WERI-Rb-1 (cell line): ENCODE data around the gene C16orf96.

ENCODE experiments used
- DNase-seq: peaks from one replicate; pipeline ENCODE4 v3.0.0-alpha.2; 2020
- H3K27ac ChIP-seq: fragments of 250-450 bp; sonication (Bioruptor Pico); 2 replicates; pipeline ENCODE4 v1.5.1; 2020; ENCODE audit warnings: mild to moderate bottlenecking, moderate library complexity
- H3K27me3 ChIP-seq: fragments of 250-450 bp; sonication (Bioruptor Pico); 2 replicates; pipeline ENCODE4 v1.5.1; 2021; ENCODE audit warnings: mild to moderate bottlenecking, low read depth, moderate library complexity; ENCODE audit not compliant: insufficient read depth, severe bottlenecking
- H3K36me3 ChIP-seq: fragments of 250-450 bp; sonication (Bioruptor Pico); 2 replicates; pipeline ENCODE4 v1.5.1; 2020; ENCODE audit warnings: mild to moderate bottlenecking, moderate library complexity
- H3K4me3 ChIP-seq: 2 replicates; pipeline ENCODE4 v1.5.1; 2011; ENCODE audit warnings: low read depth, mild to moderate bottlenecking, control low read depth, low read length
- H3K9me3 ChIP-seq: fragments of 250-450 bp; sonication (Bioruptor Pico); 2 replicates; pipeline ENCODE4 v1.5.1; 2021; ENCODE audit warnings: mild to moderate bottlenecking, moderate library complexity; ENCODE audit not compliant: severe bottlenecking
- CTCF ChIP-seq: IDR thresholded peaks from 2 replicates; pipeline ENCODE4 v1.5.1; 2011; ENCODE audit warnings: low read depth, mild to moderate bottlenecking, control low read depth, inconsistent platforms, low read length

C16orf96 gene

GRCh38 chr16:4510747-4511426 is 45.3 kb upstream of the C16orf96 start:
- H3K27ac ChIP-seq = no peak overlapping the region
- H3K27me3 ChIP-seq = no peaks in the 10 kb centered on the region
- no peak overlapping the region for H3K4me3 ChIP-seq
- no peak for TF ChIP-seq CTCF
- H3K36me3 ChIP-seq = peaks cover 82% of the 10 kb centered on the region
- no peak for DNase-seq
- H3K9me3 ChIP-seq = no peaks in the 10 kb centered on the region

DNA sequence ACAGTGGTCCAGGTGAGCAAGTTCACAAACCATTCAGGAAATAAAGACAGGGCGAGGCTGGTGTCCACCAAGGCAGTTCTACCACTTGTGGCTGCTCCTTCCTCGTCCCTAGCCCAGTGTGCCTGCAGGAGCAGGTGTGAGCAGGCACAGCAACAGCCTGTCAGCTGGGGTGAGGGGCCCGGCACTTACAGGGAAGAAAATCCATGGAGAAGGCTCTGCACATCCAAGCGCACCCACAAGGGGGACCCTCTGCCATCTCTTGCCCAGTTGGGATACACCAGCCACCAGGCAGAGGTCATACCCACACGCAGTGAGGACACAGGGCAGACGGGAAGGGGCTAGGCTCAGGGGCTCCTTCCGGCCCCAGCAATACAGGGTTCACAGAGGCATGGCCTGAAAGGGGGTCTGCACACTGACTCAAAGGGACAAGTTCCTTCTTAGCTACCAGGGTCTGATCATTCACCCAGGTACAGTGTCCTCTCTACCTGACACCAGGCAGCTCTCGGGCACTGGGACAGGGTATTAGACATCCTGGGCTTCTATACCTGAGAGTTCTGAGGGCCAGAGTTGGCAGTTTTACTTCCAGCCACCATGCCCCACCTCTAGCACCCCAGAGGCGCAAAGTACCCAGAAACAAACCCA is 44.6 kb upstream of the C16orf96 start:
- Histone ChIP-seq H3K36me3 (peaks cover 76% of the 10 kb centered on the region), H3K27me3 (no peaks in the 10 kb centered on the region), H3K9me3 (no peaks in the 10 kb centered on the region), H3K27ac (no peak overlapping the region; the same call in 1 of the 2 replicates), H3K4me3 (no peak overlapping the region)
- TF ChIP-seq CTCF = peak; percentile 90
- DNase-seq = peak; percentile 90

- TF ChIP-seq CTCF = no peak
- Histone ChIP-seq H3K4me3 (no peak overlapping the region), H3K27ac (no peak overlapping the region), H3K9me3 (no peaks in the 10 kb centered on the region), H3K36me3 (peaks cover 67% of the 10 kb centered on the region), H3K27me3 (no peaks in the 10 kb centered on the region)
- DNase-seq = no peak
Measured at GRCh38 chr16:4512473-4512872, 43.7 kb upstream of the C16orf96 start.

DNA sequence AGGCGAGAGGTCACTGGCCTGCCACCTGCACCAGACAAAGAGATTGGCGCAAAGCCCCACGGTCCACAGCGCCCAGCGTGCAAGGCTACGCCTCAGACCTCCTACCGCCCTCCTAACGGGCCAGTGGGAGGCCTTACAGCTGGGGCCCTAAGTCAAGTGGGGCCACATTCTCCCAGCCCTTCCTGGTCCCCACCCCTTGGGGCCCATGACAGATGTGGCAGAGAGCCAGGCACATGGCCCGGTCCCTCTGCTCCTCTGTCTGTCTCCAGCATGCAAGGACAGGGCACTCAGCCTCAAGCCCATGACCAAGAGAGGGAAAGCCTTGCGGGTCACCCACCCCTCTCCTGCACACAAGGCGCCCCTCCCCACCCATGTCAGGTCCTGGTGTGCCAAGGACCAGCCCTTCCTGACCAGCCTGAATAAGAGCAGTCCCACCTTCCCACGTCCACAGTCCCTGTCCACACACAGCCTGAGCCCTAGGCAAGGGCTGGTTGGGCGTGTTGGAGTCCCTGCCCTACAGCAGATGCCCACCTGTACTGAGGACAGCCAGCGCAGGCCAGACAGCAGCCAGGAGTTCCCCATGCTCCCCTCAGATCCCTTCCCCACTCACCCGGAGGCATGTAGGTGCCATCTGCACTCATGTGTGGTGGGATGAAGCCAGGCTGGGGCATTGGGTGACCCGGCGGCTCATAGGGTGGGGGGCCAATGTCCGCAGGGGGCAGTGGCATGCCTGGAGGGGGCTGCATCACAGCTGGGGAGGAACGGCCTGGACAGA is 42.9 kb upstream of the C16orf96 start:
- DNase-seq = no peak
- no peak overlapping the region for H3K4me3 ChIP-seq
- peaks cover 59% of the 10 kb centered on the region for H3K36me3 ChIP-seq
- H3K9me3 ChIP-seq = no peaks in the 10 kb centered on the region
- no peak for TF ChIP-seq CTCF
- H3K27ac ChIP-seq = no peak overlapping the region
- no peaks in the 10 kb centered on the region for H3K27me3 ChIP-seq

DNA sequence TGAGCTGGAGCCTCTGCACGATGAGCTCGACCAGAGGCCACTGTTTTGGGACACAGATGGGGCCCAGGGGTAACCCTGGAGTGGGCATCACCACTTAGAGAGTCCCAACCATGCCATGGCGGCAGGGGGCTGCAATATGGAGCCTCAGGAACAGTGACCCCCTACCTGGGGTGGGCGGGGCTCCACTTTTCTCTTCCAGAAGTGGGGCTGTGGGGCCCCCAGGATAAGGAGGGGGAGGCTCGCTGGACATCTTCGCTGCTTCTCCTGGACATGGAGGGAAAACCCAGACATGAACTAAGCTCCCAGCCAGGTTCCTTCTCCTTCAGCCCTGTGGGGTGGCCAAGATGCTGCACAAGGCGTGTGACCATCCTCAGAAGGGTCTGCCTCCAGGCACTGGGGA is 42.3 kb upstream of the C16orf96 start:
- TF ChIP-seq CTCF = no peak
- no peak overlapping the region for H3K4me3 ChIP-seq
- no peak overlapping the region for H3K27ac ChIP-seq
- peaks cover 53% of the 10 kb centered on the region for H3K36me3 ChIP-seq
- no peaks in the 10 kb centered on the region for H3K9me3 ChIP-seq
- H3K27me3 ChIP-seq = no peaks in the 10 kb centered on the region
- DNase-seq = no peak
